Astrocyte (in vitro differentiated cells and primary cell): ENCODE data around the gene PTPN14. TPM values are rescaled to one million over a fixed set of nuclear protein-coding genes. Genes with fewer than 3 reads are reported as not detected.

Experiments
- DNase-seq: peaks from one replicate; pipeline ENCODE4 v3.0.0-alpha.2; 2010; ENCODE audit warnings: low read depth
- FAIRE-seq: peaks from 2 replicates; lab custom pipeline; 2011; peaks lifted over from hg19 to GRCh38; lab: Jason Lieb, UNC
- H2AFZ ChIP-seq: 2 replicates; pipeline ENCODE4 v1.6.0; 2012; ENCODE audit warnings: low read depth, low read length, inconsistent platforms
- H3K27ac ChIP-seq: 2 replicates; pipeline ENCODE4 v1.5.1; 2011; ENCODE audit warnings: low read depth, low read length, inconsistent platforms
- H3K27me3 ChIP-seq: 2 replicates; pipeline ENCODE4 v1.6.0; 2011; ENCODE audit warnings: low read length, inconsistent platforms; ENCODE audit not compliant: insufficient read depth
- H3K36me3 ChIP-seq: 2 replicates; pipeline ENCODE4 v1.5.1; 2011; ENCODE audit warnings: low read length, inconsistent platforms; ENCODE audit not compliant: insufficient read depth
- H3K4me1 ChIP-seq: 2 replicates; pipeline ENCODE4 v1.5.1; 2011; ENCODE audit warnings: low read length, inconsistent platforms; ENCODE audit not compliant: insufficient read depth
- H3K4me2 ChIP-seq: 2 replicates; pipeline ENCODE4 v1.6.0; 2012; ENCODE audit warnings: low read length, inconsistent platforms
- H3K4me3 ChIP-seq: 2 replicates; pipeline ENCODE4 v1.5.1; 2011; ENCODE audit warnings: low read depth, mild to moderate bottlenecking, low read length, inconsistent platforms; ENCODE audit not compliant: insufficient read depth
- H3K79me2 ChIP-seq: 2 replicates; pipeline ENCODE4 v1.6.0; 2012; ENCODE audit warnings: mild to moderate bottlenecking, low read length, inconsistent platforms; ENCODE audit not compliant: insufficient read depth
- H3K9ac ChIP-seq: 2 replicates; pipeline ENCODE4 v1.6.0; 2012; ENCODE audit warnings: mild to moderate bottlenecking, low read length, inconsistent platforms
- H3K9me3 ChIP-seq: 2 replicates; pipeline ENCODE4 v1.5.1; 2012; ENCODE audit warnings: low read depth, mild to moderate bottlenecking, low read length, inconsistent platforms; ENCODE audit not compliant: insufficient read depth
- H4K20me1 ChIP-seq: 2 replicates; pipeline ENCODE4 v1.6.0; 2012; ENCODE audit warnings: low read length, inconsistent platforms; ENCODE audit not compliant: insufficient read depth
- H3K27ac Mint-ChIP-seq: one replicate; pipeline ENCODE4 v1.8.0; 2021; ENCODE audit warnings: mild to moderate bottlenecking, mixed read lengths; ENCODE audit not compliant: unreplicated experiment
- H3K27me3 Mint-ChIP-seq: one replicate; pipeline ENCODE4 v1.8.0; 2021; ENCODE audit warnings: low read depth, mixed read lengths; ENCODE audit not compliant: unreplicated experiment
- H3K36me3 Mint-ChIP-seq: one replicate; pipeline ENCODE4 v1.8.0; 2021; ENCODE audit warnings: low read depth, mixed read lengths; ENCODE audit not compliant: unreplicated experiment
- H3K4me1 Mint-ChIP-seq: one replicate; pipeline ENCODE4 v1.8.0; 2021; ENCODE audit warnings: low read depth, mixed read lengths; ENCODE audit not compliant: unreplicated experiment
- H3K4me3 Mint-ChIP-seq: one replicate; pipeline ENCODE4 v1.8.0; 2021; ENCODE audit warnings: mild to moderate bottlenecking, moderate library complexity, mixed read lengths; ENCODE audit not compliant: unreplicated experiment
- H3K9me3 Mint-ChIP-seq: one replicate; pipeline ENCODE4 v1.8.0; 2021; ENCODE audit warnings: mild to moderate bottlenecking, mixed read lengths; ENCODE audit not compliant: unreplicated experiment
- EZH2 ChIP-seq: IDR thresholded peaks from 2 replicates; pipeline ENCODE4 v1.6.1; 2012; ENCODE audit warnings: mild to moderate bottlenecking, low read length, inconsistent platforms; ENCODE audit not compliant: insufficient read depth
- total RNA-seq: library from RNA; stranded (reverse); gene quantifications from 2 replicates; pipeline ENCODE4 v1.2.1, GENCODE V29; 2021
- TF ChIP-seq, protein P1 (sequence below): IDR thresholded peaks from 2 replicates; pipeline ENCODE4 v1.5.1; 2011; ENCODE audit warnings: low read depth, mild to moderate bottlenecking, inconsistent platforms, low read length, moderate library complexity; ENCODE audit not compliant: insufficient read depth

PTPN14 gene
- total RNA-seq, 1 donor from 2014 or later: 177 TPM

DNA sequence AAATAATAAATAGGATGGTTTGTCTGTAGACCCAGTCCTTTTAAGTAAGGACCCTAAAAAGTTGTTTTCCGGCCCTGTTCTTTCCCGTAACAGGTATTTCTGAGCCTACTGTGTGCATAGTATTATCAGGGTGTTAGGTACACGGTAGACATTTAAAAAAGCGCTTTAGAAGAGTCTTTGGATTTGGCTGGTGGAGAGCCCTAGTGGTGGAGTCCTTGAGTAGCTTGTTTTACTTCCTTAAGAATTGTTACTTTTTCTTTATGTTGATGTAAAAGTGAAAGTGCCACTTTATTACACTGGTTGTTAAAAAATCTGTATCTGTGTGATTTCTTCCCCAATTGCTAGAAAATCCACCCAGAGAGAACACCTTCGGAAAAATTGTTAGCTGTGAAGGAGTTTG is 233.7 kb downstream of the PTPN14 start:
- Histone ChIP-seq H3K9ac (no peak overlapping the region), H3K4me2 (peak overlapping the region; percentile 56), H3K27ac (no peak overlapping the region), H3K4me1 (peaks cover 18% of the 10 kb centered on the region), H3K4me3 (peak overlapping the region; percentile 15), H3K36me3 (peaks cover 8% of the 10 kb centered on the region), H2AFZ (no peak overlapping the region), H3K9me3 (no peaks in the 10 kb centered on the region), H3K27me3 (no peaks in the 10 kb centered on the region), H4K20me1 (peaks cover 3% of the 10 kb centered on the region), H3K79me2 (no peaks in the 10 kb centered on the region)
- Mint-ChIP-seq H3K9me3 (no peaks in the 10 kb centered on the region), H3K4me1 (peaks cover 24% of the 10 kb centered on the region), H3K27ac (no peak overlapping the region), H3K4me3 (no peak overlapping the region), H3K27me3 (peaks cover 1% of the 10 kb centered on the region), H3K36me3 (peaks cover 19% of the 10 kb centered on the region)
- FAIRE-seq (no peak), DNase-seq (no peak)
- TF ChIP-seq EZH2: no peak
- TF ChIP-seq, protein P1, sequence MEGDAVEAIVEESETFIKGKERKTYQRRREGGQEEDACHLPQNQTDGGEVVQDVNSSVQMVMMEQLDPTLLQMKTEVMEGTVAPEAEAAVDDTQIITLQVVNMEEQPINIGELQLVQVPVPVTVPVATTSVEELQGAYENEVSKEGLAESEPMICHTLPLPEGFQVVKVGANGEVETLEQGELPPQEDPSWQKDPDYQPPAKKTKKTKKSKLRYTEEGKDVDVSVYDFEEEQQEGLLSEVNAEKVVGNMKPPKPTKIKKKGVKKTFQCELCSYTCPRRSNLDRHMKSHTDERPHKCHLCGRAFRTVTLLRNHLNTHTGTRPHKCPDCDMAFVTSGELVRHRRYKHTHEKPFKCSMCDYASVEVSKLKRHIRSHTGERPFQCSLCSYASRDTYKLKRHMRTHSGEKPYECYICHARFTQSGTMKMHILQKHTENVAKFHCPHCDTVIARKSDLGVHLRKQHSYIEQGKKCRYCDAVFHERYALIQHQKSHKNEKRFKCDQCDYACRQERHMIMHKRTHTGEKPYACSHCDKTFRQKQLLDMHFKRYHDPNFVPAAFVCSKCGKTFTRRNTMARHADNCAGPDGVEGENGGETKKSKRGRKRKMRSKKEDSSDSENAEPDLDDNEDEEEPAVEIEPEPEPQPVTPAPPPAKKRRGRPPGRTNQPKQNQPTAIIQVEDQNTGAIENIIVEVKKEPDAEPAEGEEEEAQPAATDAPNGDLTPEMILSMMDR: peak; percentile 35

DNA sequence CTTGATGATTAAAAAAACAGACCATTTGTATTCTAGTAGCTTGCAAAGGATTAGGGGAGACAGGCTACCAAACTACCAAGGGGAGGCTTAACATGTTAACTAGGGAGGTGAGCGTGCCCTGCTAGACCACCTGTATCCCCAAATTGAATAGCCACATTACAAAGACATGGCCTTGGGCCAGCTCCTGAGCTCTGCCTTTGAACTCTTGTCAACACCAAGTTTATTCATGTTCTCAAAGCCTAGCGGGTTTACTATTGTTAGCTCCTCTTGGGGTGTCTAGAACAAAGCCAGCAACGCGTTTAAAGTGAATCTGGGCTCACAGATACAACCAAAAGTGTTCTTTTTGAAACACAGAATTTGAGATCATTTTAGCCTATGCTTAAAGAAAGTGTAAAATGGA is 234.1 kb downstream of the PTPN14 start:
- no peaks in the 10 kb centered on the region for H3K79me2 ChIP-seq
- Mint-ChIP-seq H3K36me3 (peaks cover 19% of the 10 kb centered on the region), H3K4me1 (peaks cover 24% of the 10 kb centered on the region), H3K9me3 (no peaks in the 10 kb centered on the region), H3K27ac (peak overlapping the region; percentile 21), H3K27me3 (peaks cover 2% of the 10 kb centered on the region), H3K4me3 (no peak overlapping the region)
- peaks cover 8% of the 10 kb centered on the region for H3K36me3 ChIP-seq
- no peak for FAIRE-seq
- H3K4me1 ChIP-seq: peaks cover 18% of the 10 kb centered on the region
- no peak overlapping the region for H3K27ac ChIP-seq
- H3K4me2 ChIP-seq: no peak overlapping the region
- peaks cover 3% of the 10 kb centered on the region for H4K20me1 ChIP-seq
- H2AFZ ChIP-seq: no peak overlapping the region
- TF ChIP-seq, protein P1: no peak
- TF ChIP-seq EZH2: no peak
- no peaks in the 10 kb centered on the region for H3K9me3 ChIP-seq
- no peaks in the 10 kb centered on the region for H3K27me3 ChIP-seq
- no peak overlapping the region for H3K4me3 ChIP-seq
- H3K9ac ChIP-seq: no peak overlapping the region
- no peak for DNase-seq

GRCh38 chr1:214316593-214316992 is 234.8 kb downstream of the PTPN14 start:
- no peaks in the 10 kb centered on the region for H3K9me3 ChIP-seq
- peaks cover 18% of the 10 kb centered on the region for H3K36me3 Mint-ChIP-seq
- H3K27ac ChIP-seq: no peak overlapping the region
- H3K4me3 ChIP-seq: no peak overlapping the region
- H3K9ac ChIP-seq: no peak overlapping the region
- H3K4me1 Mint-ChIP-seq: peaks cover 24% of the 10 kb centered on the region
- no peak overlapping the region for H3K4me3 Mint-ChIP-seq
- TF ChIP-seq EZH2: no peak
- TF ChIP-seq, protein P1: no peak
- H3K27me3 Mint-ChIP-seq: peaks cover 2% of the 10 kb centered on the region
- peaks cover 8% of the 10 kb centered on the region for H3K36me3 ChIP-seq
- peaks cover 18% of the 10 kb centered on the region for H3K4me1 ChIP-seq
- DNase-seq (peak; percentile 59), FAIRE-seq (no peak)
- H3K27ac Mint-ChIP-seq: peak overlapping the region; percentile 11
- no peaks in the 10 kb centered on the region for H3K27me3 ChIP-seq
- H3K79me2 ChIP-seq: no peaks in the 10 kb centered on the region
- peaks cover 3% of the 10 kb centered on the region for H4K20me1 ChIP-seq
- no peak overlapping the region for H2AFZ ChIP-seq
- H3K9me3 Mint-ChIP-seq: no peaks in the 10 kb centered on the region
- peak overlapping the region; percentile 36 for H3K4me2 ChIP-seq
